ENCODE results near the gene INPP5A. TPM values are rescaled to one million over a fixed set of nuclear protein-coding genes. Genes with fewer than 3 reads are reported as not detected.

Gene INPP5A
- total RNA-seq, 1 donor from 2014 or later: 108 TPM

GRCh38 chr10:132528064-132528691 is 9.4 kb upstream of the INPP5A start:
- DNase-seq (peak; percentile 23), ATAC-seq (peak; percentile 69)
- intact Hi-C loops (cut with micrococcal nuclease): no loop called here

GRCh38 chr10:132532179-132532578 is 5.4 kb upstream of the INPP5A start:
- ATAC-seq (no peak), DNase-seq (no peak)
- intact Hi-C loops (cut with micrococcal nuclease): loop anchor here (10.0 kb wide), 1 partner anchor 53 kb away; no protein-coding TSS in a partner anchor

GRCh38 chr10:132532749-132533560 is 4.6 kb upstream of the INPP5A start:
- ATAC-seq (no peak), DNase-seq (no peak)
- intact Hi-C loops (cut with micrococcal nuclease): loop anchor here (10.0 kb wide), 1 partner anchor 52 kb away; no protein-coding TSS in a partner anchor

GRCh38 chr10:132533571-132534260 is 3.9 kb upstream of the INPP5A start:
- intact Hi-C loops (cut with micrococcal nuclease): loop anchor here (10.0 kb wide), 1 partner anchor 51 kb away; no protein-coding TSS in a partner anchor
- DNase-seq: no peak
- no peak for ATAC-seq

GRCh38 chr10:132534391-132535064 is 3.1 kb upstream of the INPP5A start:
- intact Hi-C loops (cut with micrococcal nuclease): loop anchor here (10.0 kb wide), 1 partner anchor 50 kb away; no protein-coding TSS in a partner anchor
- no peak for DNase-seq
- ATAC-seq: no peak

- no peak for DNase-seq
- intact Hi-C loops (cut with micrococcal nuclease): loop anchor here (10.0 kb wide), 1 partner anchor 50 kb away; no protein-coding TSS in a partner anchor
- no peak for ATAC-seq
Measured at GRCh38 chr10:132535065-132535651, 2.4 kb upstream of the INPP5A start.

GRCh38 chr10:132536241-132536876 is 1.2 kb upstream of the INPP5A start:
- intact Hi-C loops (cut with micrococcal nuclease): loop anchor here (10.0 kb wide), 1 partner anchor 48 kb away; no protein-coding TSS in a partner anchor
- DNase-seq: peak; percentile 36
- peak; percentile 1 for ATAC-seq

- DNase-seq (peak; percentile 100), ATAC-seq (peak; percentile 92)
- intact Hi-C loops (cut with micrococcal nuclease): loop anchor here (10.0 kb wide), 1 partner anchor 48 kb away; no protein-coding TSS in a partner anchor
Measured at GRCh38 chr10:132536877-132537683, 507 bp upstream of the INPP5A start.

GRCh38 chr10:132538031-132538789 is 623 bp downstream of the INPP5A start:
- DNase-seq (peak; percentile 59), ATAC-seq (no peak)
- intact Hi-C loops (cut with micrococcal nuclease): loop anchor here (10.0 kb wide), 1 partner anchor 47 kb away; no protein-coding TSS in a partner anchor

GRCh38 chr10:132538790-132539421 is 1.3 kb downstream of the INPP5A start:
- ATAC-seq (no peak), DNase-seq (peak; percentile 20)
- intact Hi-C loops (cut with micrococcal nuclease): loop anchor here (10.0 kb wide), 1 partner anchor 46 kb away; no protein-coding TSS in a partner anchor

GRCh38 chr10:132539431-132539839 is 1.8 kb downstream of the INPP5A start:
- peak; percentile 2 for ATAC-seq
- intact Hi-C loops (cut with micrococcal nuclease): loop anchor here (10.0 kb wide), 1 partner anchor 45 kb away; no protein-coding TSS in a partner anchor
- peak; percentile 63 for DNase-seq

GRCh38 chr10:132539894-132540293 is 2.3 kb downstream of the INPP5A start:
- no peak for ATAC-seq
- no peak for DNase-seq
- intact Hi-C loops (cut with micrococcal nuclease): loop anchor here (10.0 kb wide), 1 partner anchor 45 kb away; no protein-coding TSS in a partner anchor

- ATAC-seq: no peak
- intact Hi-C loops (cut with micrococcal nuclease): no loop called here
- DNase-seq: peak; percentile 56
Measured at GRCh38 chr10:132540456-132540855, 2.9 kb downstream of the INPP5A start.

GRCh38 chr10:132541129-132541528 is 3.5 kb downstream of the INPP5A start:
- DNase-seq: peak; percentile 16
- ATAC-seq: no peak
- intact Hi-C loops (cut with micrococcal nuclease): no loop called here

- DNase-seq: peak; percentile 15
- intact Hi-C loops (cut with micrococcal nuclease): no loop called here
- no peak for ATAC-seq
Measured at GRCh38 chr10:132541601-132542011, 4.0 kb downstream of the INPP5A start.
